ENCODE results near the gene PKN2.

- TF ChIP-seq FOXA1 (IDR thresholded peaks at IDR 0.05) (no peak), HDGF (IDR thresholded peaks at IDR 0.05; ENCODE audit: borderline replicate concordance) (no peak), SP1 (IDR thresholded peaks at IDR 0.05) (no peak), L3MBTL2 (conservative IDR thresholded peaks at IDR 0.05) (no peak), SUZ12 (IDR thresholded peaks at IDR 0.05) (no peak), ELF4 (IDR thresholded peaks at IDR 0.05) (no peak), ARNT (IDR thresholded peaks at IDR 0.05) (no peak), BHLHE40 (IDR thresholded peaks at IDR 0.05; ENCODE audit: borderline replicate concordance) (no peak), NFRKB (IDR thresholded peaks at IDR 0.05) (no peak)
These were observed 33.2 kb upstream of the PKN2 start for GRCh38 chr1:88650676-88651418.
